Heart right ventricle (tissue), 16 donors: Measurements from ENCODE around the gene PIM2. TPM values are rescaled to one million over a fixed set of nuclear protein-coding genes. Genes with fewer than 3 reads are reported as not detected.

Experiments
- ATAC-seq, 8 donors: fragments of 200-7000 bp; cut with Tn5 transposase; one replicate each; pipeline ENCODE4 v1.9.1; 2020; ENCODE audit warnings: mild to moderate bottlenecking in 8 of 8, moderate library complexity in 8 of 8, moderate number of reproducible peaks in 1 of 8
- DNase-seq, 2 donors: peaks; one replicate each; pipeline ENCODE4 v3.0.0-alpha.2; 2020
- H3K27ac ChIP-seq, 10 donors: fragments of 200-600 bp; sonication (generic) in 2 of 10; one replicate each; pipeline versions ENCODE4 v1.5.0 to v1.8.0; 2020 to 2022; ENCODE audit warnings: mild to moderate bottlenecking in 3 of 10
- H3K27me3 ChIP-seq, 7 donors: fragments of 200-600 bp; one replicate each; pipeline ENCODE4 v1.8.0; 2021 to 2022; ENCODE audit warnings: mild to moderate bottlenecking in 2 of 7
- H3K36me3 ChIP-seq, 9 donors: fragments of 200-600 bp; sonication (generic) in 1 of 9; one replicate each; pipeline versions ENCODE4 v1.5.0 to v1.8.0; 2020 to 2022; ENCODE audit warnings: mild to moderate bottlenecking in 2 of 9
- H3K4me1 ChIP-seq, 9 donors: fragments of 200-600 bp; sonication (generic) in 1 of 9; one replicate each; pipeline versions ENCODE4 v1.5.0 to v1.8.0; 2020 to 2022; ENCODE audit warnings: mild to moderate bottlenecking in 4 of 9
- H3K4me3 ChIP-seq, 10 donors: fragments of 200-600 bp; sonication (generic) in 2 of 10; one replicate each; pipeline versions ENCODE4 v1.5.0 to v1.8.0; 2020 to 2022; ENCODE audit warnings: mild to moderate bottlenecking in 7 of 10, moderate library complexity in 2 of 10
- H3K9me3 ChIP-seq, 11 donors: fragments of 200-600 bp in 10 of 11; sonication (generic) in 2 of 11; one replicate each; pipeline versions ENCODE4 v1.5.0 to v1.8.0; 2013 to 2022; ENCODE audit warnings: mild to moderate bottlenecking in 2 of 11, control low read depth in 1 of 11, moderate library complexity in 1 of 11
- WGBS, 2 donors: extraction: QIAGEN DNeasy Blood & Tissue Kit; methylation state at CpG; one replicate each; pipeline ENCODE4 v1.1.7; 2013; ENCODE audit warnings: inconsistent platforms in 1 of 2; 5-methylcytosine and 5-hydroxymethylcytosine counted together
- intact Hi-C, 10 donors: fragments of 100-400 bp; cut with DNase I; formaldehyde crosslinking; loops; one replicate each; pipeline versions ENCODE4 v1.11.1 to v1.14.2; 2022
- polyA plus RNA-seq, 2 donors: library from polyadenylated mRNA; stranded (reverse); fragments of 200-250 nt; gene quantifications; one replicate each; pipeline ENCODE4 v1.2.3, GENCODE V29; 2013
- total RNA-seq, 10 donors: library from RNA; stranded (reverse); fragmentation: NEBNext Ultra II Directional in 3 of 10; extraction: Animal tissue kit (Norgen Biotek cat#: 25700) in 3 of 10; gene quantifications; one replicate each; pipeline versions ENCODE4 v1.2.1 to v1.2.4, GENCODE V29; 2021 to 2023
- TF ChIP-seq, protein P1 (sequence below), 9 donors: fragments of 200-600 bp; sonication (generic) in 2 of 9; IDR thresholded peaks; one replicate each; pipeline versions ENCODE4 v1.5.0 to v1.8.0; 2021 to 2022; ENCODE audit warnings: antibody characterized with exemption in 9 of 9, mild to moderate bottlenecking in 5 of 9, moderate library complexity in 1 of 9
- donor health status: Arrhythmogenic right ventricular cardiomyopathy.
- donor health status: ischemic (EF 13 %, LVEDD 7.1; RV severe dilation, severe dysfunction).
- donor health status: healthy with polysubstance abuse.
- donor health status: DM: no; HTN: yes; CAD: no.
- donor health status: DM: no; HTN: no; CAD: no.
- donor health status: ischemic (EF 25% LVEDD 6.9; RV normal size, moderate dysfunction).
- donor health status: ischemic (EF 25% LVEDD 5.7; RV mildly dilated, moderate dysfunction).
- donor health status: healthy.
- donor health status: DM: yes; HTN: yes; CAD: no.
- donor health status: Ischemic cardiomyopathy.
- donor health status: ischemic (EF 35%, LVEDD 5.7; RV mildly dilated, moderate dysfunction).
- donor health status: nonischemic (EF 11% LVEDD 7.7; RV severe dilation, severe dysfunction).
- donor health status: DM: yes; HTN: yes; CAD: no.
- donor health status: PGD.
- donor health status: ischemic (EF 29% LVEDD 5.4; RV normal size, mild dysfunction).
- donor health status: nonischemic (EF 23%, LVEDD 6.1; RV moderate dilation, normal function).

PIM2 gene
- total and polyA plus RNA-seq, 12 donors: 1.8 to 14.0 (median 3.3) TPM

- H3K36me3 ChIP-seq: peaks cover 0 to 88% (median 0%) of the 10 kb centered on the region in 9 donors
Observed at GRCh38 chrX:48904180-48904579, 14.6 kb downstream of the PIM2 start.

GRCh38 chrX:48903290-48903689 lies 15.5 kb downstream of the PIM2 start:
- peaks cover 0 to 79% (median 0%) of the 10 kb centered on the region in 9 donors for H3K36me3 ChIP-seq
- no peak for ATAC-seq
- 82 to 92% methylated on average over 4 to 6 of the region's 6 CpGs for WGBS, 2 donors

More at GRCh38 chrX:48904180-48904579, 14.6 kb downstream of the PIM2 start:
- ATAC-seq (no peak), DNase-seq (no peak)
- no peaks in the 10 kb centered on the region for H3K9me3 ChIP-seq
- H3K27ac ChIP-seq: no peak overlapping the region
- WGBS, 2 donors: 75 to 83% methylated on average over 7 to 8 of the region's 8 CpGs
- no peaks in the 10 kb centered on the region for H3K27me3 ChIP-seq
- H3K4me3 ChIP-seq: no peak overlapping the region
- intact Hi-C loops: loop anchor here in 1 of 10 donors (10.0 kb wide), 1 partner anchor 99 kb away; the partner anchor contains the start of gene HDAC6
- peaks cover 0 to 6% (median 0%) of the 10 kb centered on the region in 9 donors for H3K4me1 ChIP-seq
- TF ChIP-seq, protein P1, sequence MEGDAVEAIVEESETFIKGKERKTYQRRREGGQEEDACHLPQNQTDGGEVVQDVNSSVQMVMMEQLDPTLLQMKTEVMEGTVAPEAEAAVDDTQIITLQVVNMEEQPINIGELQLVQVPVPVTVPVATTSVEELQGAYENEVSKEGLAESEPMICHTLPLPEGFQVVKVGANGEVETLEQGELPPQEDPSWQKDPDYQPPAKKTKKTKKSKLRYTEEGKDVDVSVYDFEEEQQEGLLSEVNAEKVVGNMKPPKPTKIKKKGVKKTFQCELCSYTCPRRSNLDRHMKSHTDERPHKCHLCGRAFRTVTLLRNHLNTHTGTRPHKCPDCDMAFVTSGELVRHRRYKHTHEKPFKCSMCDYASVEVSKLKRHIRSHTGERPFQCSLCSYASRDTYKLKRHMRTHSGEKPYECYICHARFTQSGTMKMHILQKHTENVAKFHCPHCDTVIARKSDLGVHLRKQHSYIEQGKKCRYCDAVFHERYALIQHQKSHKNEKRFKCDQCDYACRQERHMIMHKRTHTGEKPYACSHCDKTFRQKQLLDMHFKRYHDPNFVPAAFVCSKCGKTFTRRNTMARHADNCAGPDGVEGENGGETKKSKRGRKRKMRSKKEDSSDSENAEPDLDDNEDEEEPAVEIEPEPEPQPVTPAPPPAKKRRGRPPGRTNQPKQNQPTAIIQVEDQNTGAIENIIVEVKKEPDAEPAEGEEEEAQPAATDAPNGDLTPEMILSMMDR (IDR thresholded peaks at IDR 0.05): no peak

GRCh38 chrX:48902776-48903175 lies 16.0 kb downstream of the PIM2 start:
- Histone ChIP-seq H3K4me3 (no peak overlapping the region), H3K4me1 (peaks cover 0 to 17% (median 5%) of the 10 kb centered on the region in 9 donors), H3K27me3 (no peaks in the 10 kb centered on the region), H3K27ac (no peak overlapping the region), H3K36me3 (peaks cover 0 to 79% (median 0%) of the 10 kb centered on the region in 9 donors), H3K9me3 (peaks cover 0 to 6% (median 0%) of the 10 kb centered on the region in 11 donors)
- intact Hi-C loops: loop anchor here in 1 of 10 donors (10.0 kb wide), 1 partner anchor 98 kb away; the partner anchor contains the start of gene HDAC6
- 75 to 87% methylated on average over 13 to 14 of the region's 14 CpGs for WGBS, 2 donors
- TF ChIP-seq, protein P1 (IDR thresholded peaks at IDR 0.05): no peak
- ATAC-seq (no peak), DNase-seq (no peak)

More at GRCh38 chrX:48903290-48903689, 15.5 kb downstream of the PIM2 start:
- H3K9me3 ChIP-seq: peaks cover 0 to 1% (median 0%) of the 10 kb centered on the region in 11 donors
- H3K27ac ChIP-seq: no peak overlapping the region
- no peak for DNase-seq
- H3K4me1 ChIP-seq: peaks cover 0 to 15% (median 5%) of the 10 kb centered on the region in 9 donors
- H3K27me3 ChIP-seq: no peaks in the 10 kb centered on the region
- H3K4me3 ChIP-seq: no peak overlapping the region
- intact Hi-C loops: loop anchor here in 1 of 10 donors (10.0 kb wide), 1 partner anchor 98 kb away; the partner anchor contains the start of gene HDAC6
- TF ChIP-seq, protein P1 (IDR thresholded peaks at IDR 0.05): no peak

DNA sequence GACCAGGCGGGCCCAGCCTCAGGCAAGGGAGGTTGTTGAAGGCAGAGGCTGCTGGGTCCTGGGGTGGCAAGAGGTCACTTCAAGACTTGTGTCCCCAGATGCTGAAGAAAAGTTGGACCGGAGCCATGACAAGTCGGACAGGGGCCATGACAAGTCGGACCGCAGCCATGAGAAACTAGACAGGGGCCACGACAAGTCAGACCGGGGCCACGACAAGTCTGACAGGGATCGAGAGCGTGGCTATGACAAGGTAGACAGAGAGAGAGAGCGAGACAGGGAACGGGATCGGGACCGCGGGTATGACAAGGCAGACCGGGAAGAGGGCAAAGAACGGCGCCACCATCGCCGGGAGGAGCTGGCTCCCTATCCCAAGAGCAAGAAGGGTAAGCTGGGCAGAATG lies 16.7 kb downstream of the PIM2 start:
- Histone ChIP-seq H3K4me1 (peaks cover 0 to 17% (median 5%) of the 10 kb centered on the region in 9 donors), H3K36me3 (peaks cover 0 to 73% (median 0%) of the 10 kb centered on the region in 9 donors), H3K27ac (no peak overlapping the region), H3K27me3 (no peaks in the 10 kb centered on the region), H3K4me3 (no peak overlapping the region), H3K9me3 (peaks cover 0 to 13% (median 0%) of the 10 kb centered on the region in 11 donors)
- 92 to 95% methylated on average over 20 of the region's 20 CpGs for WGBS, 2 donors
- TF ChIP-seq, protein P1 (IDR thresholded peaks at IDR 0.05): no peak
- DNase-seq: no peak
- intact Hi-C loops: loop anchor here in 1 of 10 donors (10.0 kb wide), 1 partner anchor 97 kb away; the partner anchor contains the start of gene HDAC6
- ATAC-seq: no peak
